ENCODE measurements around the gene PREX1. TPM values are rescaled to one million over a fixed set of nuclear protein-coding genes. Genes with fewer than 3 reads are reported as not detected.
A peak's percentile ranks its signal among the peaks of the same experiment; 100 is the strongest.

PREX1 gene
- total RNA-seq, 1 donor from 2014 or later, result 66.0 TPM

- no peaks in the 10 kb centered on the region for H3K9me3 ChIP-seq
- peaks cover 9% of the 10 kb centered on the region for H3K4me1 ChIP-seq
- no peak for TF ChIP-seq CTCF (IDR thresholded peaks at IDR 0.05)
- no peak overlapping the region for H3K4me3 ChIP-seq
- DNase-seq, result peak; percentile 42
- H3K36me3 ChIP-seq, result no peaks in the 10 kb centered on the region
- no peak overlapping the region for H3K27ac ChIP-seq
- H3K27me3 ChIP-seq, result no peaks in the 10 kb centered on the region
- no peak for ATAC-seq
- intact Hi-C loops (cut with DNase I), result no loop called here
Measured at GRCh38 chr20:48704761-48705160, 123.0 kb downstream of the PREX1 start.

- intact Hi-C loops (cut with DNase I), result no loop called here
- peaks cover 4% of the 10 kb centered on the region for H3K36me3 ChIP-seq
- H3K9me3 ChIP-seq, result no peaks in the 10 kb centered on the region
- H3K4me1 ChIP-seq, result peaks cover 9% of the 10 kb centered on the region
- H3K27ac ChIP-seq, result no peak overlapping the region
- DNase-seq (peak; percentile 31), ATAC-seq (no peak)
- no peaks in the 10 kb centered on the region for H3K27me3 ChIP-seq
- H3K4me3 ChIP-seq, result no peak overlapping the region
- TF ChIP-seq CTCF (IDR thresholded peaks at IDR 0.05), result no peak
Measured at GRCh38 chr20:48703511-48704219, 124.1 kb downstream of the PREX1 start.

- peaks cover 12% of the 10 kb centered on the region for H3K4me1 ChIP-seq
- peak; percentile 50 for DNase-seq
- no peaks in the 10 kb centered on the region for H3K27me3 ChIP-seq
- H3K4me3 ChIP-seq, result no peak overlapping the region
- ATAC-seq, result no peak
- peaks cover 5% of the 10 kb centered on the region for H3K36me3 ChIP-seq
- H3K9me3 ChIP-seq, result no peaks in the 10 kb centered on the region
- no peak for TF ChIP-seq CTCF (IDR thresholded peaks at IDR 0.05)
- H3K27ac ChIP-seq, result no peak overlapping the region
- intact Hi-C loops (cut with DNase I), result no loop called here
Measured at GRCh38 chr20:48703107-48703506, 124.7 kb downstream of the PREX1 start.

- peaks cover 5% of the 10 kb centered on the region for H3K36me3 ChIP-seq
Measured at GRCh38 chr20:48702455-48702913, 125.3 kb downstream of the PREX1 start.

GRCh38 chr20:48701702-48702101, 126.1 kb downstream of the PREX1 start:
- TF ChIP-seq CTCF (IDR thresholded peaks at IDR 0.05), result no peak
- peak; percentile 5 for DNase-seq
- no peak overlapping the region for H3K4me3 ChIP-seq
- no peak overlapping the region for H3K27ac ChIP-seq
- ATAC-seq, result no peak
- H3K27me3 ChIP-seq, result no peaks in the 10 kb centered on the region
- H3K9me3 ChIP-seq, result no peaks in the 10 kb centered on the region
- H3K4me1 ChIP-seq, result peaks cover 12% of the 10 kb centered on the region
- H3K36me3 ChIP-seq, result peaks cover 5% of the 10 kb centered on the region
- intact Hi-C loops (cut with DNase I), result no loop called here

More at GRCh38 chr20:48702455-48702913, 125.3 kb downstream of the PREX1 start:
- intact Hi-C loops (cut with DNase I), result no loop called here
- no peaks in the 10 kb centered on the region for H3K9me3 ChIP-seq
- peak; percentile 48 for DNase-seq
- H3K4me3 ChIP-seq, result no peak overlapping the region
- no peak for TF ChIP-seq CTCF (IDR thresholded peaks at IDR 0.05)
- no peaks in the 10 kb centered on the region for H3K27me3 ChIP-seq
- H3K27ac ChIP-seq, result no peak overlapping the region
- ATAC-seq, result no peak
- H3K4me1 ChIP-seq, result peaks cover 18% of the 10 kb centered on the region

Measured in upper lobe of right lung (tissue), 1 donor.